ENCODE data around the gene LASP1. TPM values are rescaled to one million over a fixed set of nuclear protein-coding genes. Genes with fewer than 3 reads are reported as not detected.

The LASP1 gene
- total and polyA plus RNA-seq, 2 of the 8 experiments (the other 6 are each of a cell fraction or from before 2014, with no cell fraction given): 114 to 180 TPM

GRCh38 chr17:38824899-38825761, 44.7 kb upstream of the LASP1 start, which contains the start of gene CWC25:
CWC25 (minus strand) TSS chr17:38825321; CDS start chr17:38825183, 138 bp downstream.
- H3K9me3 ChIP-seq (ENCODE audit: insufficient read depth in 2 of 2, low read depth in 1 of 2, low read length in 1 of 2): no peaks in the 10 kb centered on the region
- H4K5ac ChIP-seq (ENCODE audit: insufficient read length, low read depth, low read length): peak within 1 kb of the TSS; percentile 86
- H3K79me2 ChIP-seq (ENCODE audit: control insufficient read depth in 1 of 2, insufficient read depth in 2 of 2, low read length in 2 of 2): peaks cover 11 to 20% of the 10 kb centered on the region in 2 experiments
- peak within 1 kb of the TSS; percentile 59 to 94 (median 91) for H3K4me3 ChIP-seq (ENCODE audit: extremely low read depth in 1 of 4, insufficient read depth in 2 of 4, low read depth in 3 of 4, low read length in 4 of 4)
- H4K8ac ChIP-seq (ENCODE audit: extremely low read depth, insufficient read depth, low read length): peak within 1 kb of the TSS; percentile 100
- 0 out of 2 replicates have a peak within 1 kb of the TSS, but pooled peaks have one; percentile 88 for H2BK20ac ChIP-seq (ENCODE audit: low read length)
- peaks cover 2% of the 10 kb centered on the region for H3K79me1 ChIP-seq (ENCODE audit: low read depth, low read length)
- H2BK12ac ChIP-seq (ENCODE audit: low read depth, low read length): peak within 1 kb of the TSS; percentile 95; the same call in 1 of the 2 replicates
- H3K27me3 ChIP-seq (replicated peaks in 1 of 4; ENCODE audit: control insufficient read depth in 3 of 4, extremely low read depth in 1 of 4, insufficient read depth in 3 of 4, low read length in 3 of 4): no peaks in the 10 kb centered on the region
- FAIRE-seq (no peak), DNase-seq (ENCODE audit: low read depth in 1 of 2, low spot score in 2 of 2) (peak; percentile 93 to 100)
- H2BK120ac ChIP-seq (replicated peaks; ENCODE audit: low read depth, low read length): no peak within 1 kb of the TSS
- H3K23me2 ChIP-seq (ENCODE audit: low read depth, low read length): peaks cover 8% of the 10 kb centered on the region
- peaks cover 0 to 3% (median 1%) of the 10 kb centered on the region in 4 experiments; a peak in 2 of 7 replicates for H3K4me1 ChIP-seq (replicated peaks in 1 of 4; ENCODE audit: control insufficient read depth in 3 of 4, insufficient read depth in 4 of 4, low read length in 3 of 4)
- H4K20me1 ChIP-seq (replicated peaks in 1 of 2; ENCODE audit: control insufficient read depth in 1 of 2, insufficient read depth in 2 of 2, low read length in 2 of 2): peaks cover 3 to 8% of the 10 kb centered on the region in 2 experiments
- H3K27ac ChIP-seq (ENCODE audit: low read depth, low read length): peak within 1 kb of the TSS; percentile 99
- peak within 1 kb of the TSS; percentile 99 for H2BK5ac ChIP-seq (ENCODE audit: low read depth, low read length)
- H3K4me2 ChIP-seq (ENCODE audit: insufficient read depth in 1 of 2, low read depth in 2 of 2, low read length in 2 of 2): peak within 1 kb of the TSS; percentile 66 to 80
- H2AFZ ChIP-seq (ENCODE audit: low read length): peak within 1 kb of the TSS; percentile 89; the same call in 1 of the 2 replicates
- H3K4ac ChIP-seq (replicated peaks; ENCODE audit: insufficient read length, low read depth, low read length): peak within 1 kb of the TSS; percentile 90
- H3K56ac ChIP-seq (replicated peaks; ENCODE audit: insufficient read length, low read depth, low read length): peak within 1 kb of the TSS; percentile 92
- ChIA-PET CTCF (ENCODE audit: partially characterized antibody) (interaction anchor here (0.9 to 1.2 kb wide), 3 partner anchors 8 to 349 kb away, joined by 3 read pairs; no protein-coding TSS in a partner anchor), POLR2A (ENCODE audit: partially characterized antibody) (interaction anchor here (0.6 to 9.9 kb wide), 20 partner anchors 9 to 376 kb away, joined by 3 to 174 read pairs (median 4); partner anchors contain the start of genes LASP1, PIP4K2B and RPL23)
- WGBS, 2 experiments (ENCODE audit: extremely low coverage in 1 of 2, insufficient coverage in 1 of 2, insufficient read length in 1 of 2, insufficient replicate concordance in 2 of 2, low coverage in 1 of 2, low lambda C conversion rate in 2 of 2, missing lambda C conversion rate in 1 of 2): 3% methylated on average over 48 of the region's 55 CpGs; no CpG with 5 or more reads in 1 of the 2 experiments
- H3K14ac ChIP-seq (ENCODE audit: insufficient read length): no peak within 1 kb of the TSS
- H3K9ac ChIP-seq (replicated peaks in 1 of 4; ENCODE audit: extremely low read depth in 1 of 4, low read depth in 3 of 4, low read length in 3 of 4): peak within 1 kb of the TSS; percentile 82 to 97 (median 96)
- peaks cover 2 to 8% (median 7%) of the 10 kb centered on the region in 4 experiments; a peak in 5 of 8 replicates for H3K36me3 ChIP-seq (ENCODE audit: control insufficient read depth in 2 of 4, insufficient read depth in 4 of 4, low read length in 3 of 4)
- H2BK15ac ChIP-seq (ENCODE audit: low read length): no peak within 1 kb of the TSS
- 0 out of 2 replicates have a peak within 1 kb of the TSS, but pooled peaks have one; percentile 61 for H2AK5ac ChIP-seq (ENCODE audit: low read depth, low read length)
- H4K91ac ChIP-seq (replicated peaks; ENCODE audit: insufficient read length, low read length): peak within 1 kb of the TSS; percentile 70
- peak within 1 kb of the TSS; percentile 52 for H3K18ac ChIP-seq (ENCODE audit: extremely low read depth, low read length)
- no peak within 1 kb of the TSS for H3K23ac ChIP-seq (ENCODE audit: insufficient read length)
- TF ChIP-seq BCL11A (IDR thresholded peaks at IDR 0.05; ENCODE audit: low read depth in 2 of 2, low read length in 2 of 2) (no peak), ATF2 (IDR thresholded peaks at IDR 0.05; ENCODE audit: low read length) (0 out of 2 replicates have a peak, but pooled peaks have one; percentile 24), JUN (IDR thresholded peaks at IDR 0.05; ENCODE audit: low read depth, low read length) (no peak), BACH1 (IDR thresholded peaks at IDR 0.05; ENCODE audit: low read length) (peak; percentile 96), CBX8 (IDR thresholded peaks at IDR 0.05; ENCODE audit: borderline replicate concordance, low read depth, low read length) (no peak)
- TF ChIP-seq, protein P1, sequence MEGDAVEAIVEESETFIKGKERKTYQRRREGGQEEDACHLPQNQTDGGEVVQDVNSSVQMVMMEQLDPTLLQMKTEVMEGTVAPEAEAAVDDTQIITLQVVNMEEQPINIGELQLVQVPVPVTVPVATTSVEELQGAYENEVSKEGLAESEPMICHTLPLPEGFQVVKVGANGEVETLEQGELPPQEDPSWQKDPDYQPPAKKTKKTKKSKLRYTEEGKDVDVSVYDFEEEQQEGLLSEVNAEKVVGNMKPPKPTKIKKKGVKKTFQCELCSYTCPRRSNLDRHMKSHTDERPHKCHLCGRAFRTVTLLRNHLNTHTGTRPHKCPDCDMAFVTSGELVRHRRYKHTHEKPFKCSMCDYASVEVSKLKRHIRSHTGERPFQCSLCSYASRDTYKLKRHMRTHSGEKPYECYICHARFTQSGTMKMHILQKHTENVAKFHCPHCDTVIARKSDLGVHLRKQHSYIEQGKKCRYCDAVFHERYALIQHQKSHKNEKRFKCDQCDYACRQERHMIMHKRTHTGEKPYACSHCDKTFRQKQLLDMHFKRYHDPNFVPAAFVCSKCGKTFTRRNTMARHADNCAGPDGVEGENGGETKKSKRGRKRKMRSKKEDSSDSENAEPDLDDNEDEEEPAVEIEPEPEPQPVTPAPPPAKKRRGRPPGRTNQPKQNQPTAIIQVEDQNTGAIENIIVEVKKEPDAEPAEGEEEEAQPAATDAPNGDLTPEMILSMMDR (IDR thresholded peaks at IDR 0.05; ENCODE audit: control extremely low read depth in 1 of 3, insufficient read depth in 1 of 3, low read depth in 1 of 3, low read length in 3 of 3): no peak

Measured in H1 (cell line).